ENCODE data around the gene RAX.
"Not testable (repeated sequence)": the region's sequence is repeated elsewhere in the genome, so short reads cannot be mapped to it uniquely, and the experiment has no call there.

RAX gene

DNA sequence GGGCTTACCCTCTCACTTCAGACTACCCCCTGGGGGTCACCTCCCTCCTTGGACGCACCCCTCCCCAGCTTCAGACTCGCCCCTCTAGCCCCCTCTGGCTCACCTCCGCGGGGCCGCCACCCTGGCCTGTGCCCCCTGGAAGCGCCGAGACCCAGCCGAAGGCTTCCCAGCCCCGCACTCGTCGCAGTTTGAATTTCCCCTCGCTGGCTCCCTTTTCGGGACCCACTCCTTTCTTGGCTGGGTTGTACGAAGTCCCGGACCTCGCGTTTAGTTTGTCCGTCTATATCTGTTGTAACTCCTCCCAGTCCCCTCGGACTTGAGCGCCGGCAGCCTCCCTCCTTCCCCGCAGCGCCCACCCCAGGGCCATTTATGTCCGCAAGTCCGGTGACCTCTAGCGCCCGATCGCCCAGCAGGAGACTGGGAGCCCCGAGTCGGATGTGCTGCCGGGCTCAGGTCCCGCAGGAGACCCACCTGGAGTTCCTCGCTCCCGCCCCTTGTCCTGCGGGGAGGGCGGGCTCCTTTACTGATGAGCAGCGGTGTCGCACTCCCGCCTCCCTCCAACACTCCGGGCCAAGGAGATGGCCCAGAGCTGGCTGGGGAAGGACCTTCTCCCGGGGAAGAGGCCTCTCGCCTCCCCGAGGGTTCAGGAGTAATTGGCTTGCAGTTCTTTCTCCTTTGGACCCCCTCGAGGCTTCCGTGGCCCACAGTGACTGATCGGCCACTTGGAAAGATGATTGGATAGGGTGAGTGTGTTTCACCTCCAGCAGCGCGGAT lies 692 bp upstream of the RAX start:
- DNase-seq (ENCODE audit: low spot score) = no peak

- DNase-seq (ENCODE audit: low spot score) = no peak
These were observed 899 bp downstream of the RAX start for GRCh38 chr18:59272221-59272888.

- no peak for DNase-seq (ENCODE audit: low spot score)
These were observed 1.5 kb downstream of the RAX start for GRCh38 chr18:59271606-59272220.

GRCh38 chr18:59270689-59271257 lies 2.5 kb downstream of the RAX start:
- no peak for DNase-seq (ENCODE audit: low spot score)

DNA sequence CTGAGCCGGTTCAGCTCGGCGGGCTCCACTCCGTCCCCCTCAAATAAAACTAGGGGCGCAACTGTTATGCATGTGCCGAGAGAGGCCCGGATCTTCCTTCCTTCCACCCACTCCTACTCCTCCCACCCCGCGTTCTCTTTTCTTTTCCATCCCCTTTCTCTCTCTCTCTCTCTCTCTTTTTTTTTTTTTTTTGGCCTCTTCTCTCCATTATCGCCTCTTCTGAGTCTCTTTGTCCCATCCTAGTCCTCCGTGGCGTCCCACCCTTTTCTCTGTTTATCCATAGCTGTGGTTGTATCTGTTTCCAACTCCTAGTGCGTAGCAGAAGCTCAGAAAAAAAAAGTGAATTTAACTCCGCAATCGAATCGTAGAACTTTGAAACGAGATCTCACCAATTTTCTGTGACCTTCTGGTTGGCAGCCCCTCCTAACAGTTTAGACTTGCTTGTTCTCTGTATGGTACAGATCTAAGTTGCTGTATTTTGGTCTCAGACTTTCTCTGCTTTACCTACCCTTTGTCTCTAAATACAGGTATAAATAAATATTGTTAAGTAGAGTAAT lies 3.6 kb downstream of the RAX start:
- DNase-seq (ENCODE audit: low spot score) = no peak

GRCh38 chr18:59268721-59269562 lies 4.3 kb downstream of the RAX start:
- DNase-seq (ENCODE audit: low spot score) = peak; percentile 7

DNA sequence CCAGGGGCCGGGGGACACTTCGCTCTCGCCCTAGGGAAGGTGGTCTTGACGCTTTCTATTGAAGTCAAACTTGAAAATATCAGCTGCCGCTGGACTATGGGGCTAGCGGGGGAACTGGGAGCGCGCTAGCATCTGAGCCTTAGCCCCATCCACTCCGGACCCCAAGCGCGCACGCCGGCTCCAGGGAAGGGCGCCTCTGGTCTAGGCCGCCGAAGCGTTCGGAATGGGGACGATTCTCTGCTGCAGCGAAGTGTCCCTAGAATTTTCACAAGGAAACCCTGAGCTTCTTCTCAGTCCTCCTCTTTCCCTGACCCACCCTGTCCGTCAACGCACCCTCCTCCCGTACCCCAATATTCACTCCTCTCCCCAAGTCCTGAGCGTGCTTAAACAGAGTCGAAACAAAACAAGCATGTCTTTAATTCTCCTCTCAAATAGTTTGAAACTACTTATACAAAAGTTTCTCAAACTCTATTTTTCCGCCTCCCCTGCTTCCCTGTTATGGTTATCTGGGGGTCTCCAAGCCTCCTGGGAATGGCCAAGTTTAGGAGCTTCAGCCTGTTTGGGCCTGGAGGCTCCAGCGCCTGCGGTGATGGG lies 5.0 kb downstream of the RAX start:
- DNase-seq (ENCODE audit: low spot score) = no peak

GRCh38 chr18:59267503-59268126 lies 5.6 kb downstream of the RAX start:
- DNase-seq (ENCODE audit: low spot score) = no peak

GRCh38 chr18:59266886-59267502 lies 6.3 kb downstream of the RAX start:
- no peak for DNase-seq (ENCODE audit: low spot score)

DNA sequence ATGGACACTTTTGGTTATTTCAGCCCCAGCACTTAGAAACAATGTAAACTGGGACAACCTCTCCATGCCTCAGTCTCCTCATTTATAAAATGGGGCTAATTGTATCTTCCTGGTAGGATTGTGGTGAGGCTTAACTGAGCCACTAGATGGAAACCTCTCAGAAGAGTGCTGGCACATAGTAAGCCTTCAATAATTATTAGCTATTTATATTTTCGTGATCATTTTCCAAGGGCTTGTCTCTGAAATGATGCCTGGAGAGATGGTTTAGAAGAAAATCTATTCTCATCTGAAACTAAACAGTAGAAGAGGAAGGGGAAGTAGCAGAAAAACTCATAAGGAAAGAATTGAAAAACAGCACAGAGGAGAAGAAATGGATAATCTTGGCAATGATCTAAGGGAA lies 6.8 kb downstream of the RAX start:
- no peak for DNase-seq (ENCODE audit: low spot score)

GRCh38 chr18:59265974-59266369 lies 7.3 kb downstream of the RAX start:
- DNase-seq (ENCODE audit: low spot score) = no peak

- DNase-seq (ENCODE audit: low spot score) = no peak
These were observed 7.8 kb downstream of the RAX start for GRCh38 chr18:59265246-59265973.

GRCh38 chr18:59264651-59265245 lies 8.5 kb downstream of the RAX start:
- DNase-seq (ENCODE audit: low spot score) = no peak

- DNase-seq (ENCODE audit: low spot score) = no peak
These were observed 9.1 kb downstream of the RAX start for GRCh38 chr18:59264121-59264571.

- no peak for DNase-seq (ENCODE audit: low spot score)
These were observed 9.6 kb downstream of the RAX start for GRCh38 chr18:59263661-59264060.

- not testable (repeated sequence) for DNase-seq (ENCODE audit: low spot score)
These were observed 11.0 kb downstream of the RAX start for GRCh38 chr18:59262243-59262642.

- not testable (repeated sequence) for DNase-seq (ENCODE audit: low spot score)
These were observed 11.4 kb downstream of the RAX start for GRCh38 chr18:59261842-59262241.

- not testable (repeated sequence) for DNase-seq (ENCODE audit: low spot score)
These were observed 17.8 kb downstream of the RAX start for GRCh38 chr18:59255491-59255890.

DNA sequence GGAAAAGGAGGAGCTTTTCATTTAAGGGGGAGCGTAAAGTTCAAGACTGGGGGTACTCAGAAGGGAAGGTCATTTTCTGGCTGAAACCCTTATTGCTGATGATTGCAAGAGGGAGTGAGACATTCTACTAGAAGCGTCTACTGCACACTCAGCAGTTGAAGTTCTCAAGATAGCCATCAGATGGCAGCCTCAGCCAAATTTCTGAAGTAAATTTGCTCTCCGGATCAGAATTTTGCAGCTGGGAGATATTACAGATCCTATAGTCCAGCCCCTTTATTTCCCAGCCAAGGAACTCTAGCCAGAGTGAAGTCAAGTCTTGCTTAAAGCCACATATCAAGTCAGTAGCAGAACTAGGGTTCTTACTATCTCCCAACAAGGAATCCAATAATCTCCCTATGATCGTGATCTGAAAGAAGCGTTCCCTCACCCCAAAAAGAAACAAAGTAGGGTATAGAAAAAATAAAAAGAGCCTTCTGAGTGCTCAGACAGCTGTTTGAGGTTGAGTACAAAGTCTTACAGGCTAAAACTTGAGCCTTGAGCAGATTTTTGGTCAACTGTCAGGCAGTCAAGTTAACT lies 24.0 kb downstream of the RAX start:
- DNase-seq (ENCODE audit: low spot score) = peak; percentile 68
